GM23338 (cell line): ENCODE data around the gene TCF12. TPM values are rescaled to one million over a fixed set of nuclear protein-coding genes. Genes with fewer than 3 reads are reported as not detected.

Experiments
- ATAC-seq: fragments of 200-7000 bp; cut with Tn5 transposase; 3 replicates; pipeline ENCODE4 v1.9.1; 2020
- DNase-seq: peaks from one replicate; pipeline ENCODE4 v3.0.0-alpha.2; 2015; ENCODE audit warnings: low spot score
- H2AFZ ChIP-seq: fragments of 200-600 bp; sonication (generic); 2 replicates; pipeline ENCODE4 v1.8.0; 2016; ENCODE audit warnings: antibody characterized with exemption, mild to moderate bottlenecking, moderate library complexity
- H3F3A ChIP-seq: fragments of 200-600 bp; sonication (generic); replicated peaks from 2 replicates; pipeline ENCODE4 v1.8.0; 2017; ENCODE audit warnings: antibody characterized with exemption, mixed run types, low read depth
- H3K27ac ChIP-seq: fragments of 200-600 bp; sonication (generic); 2 replicates; pipeline ENCODE4 v1.6.1; 2016; ENCODE audit warnings: low read depth
- H3K27me3 ChIP-seq: fragments of 200-600 bp; sonication (generic); 2 replicates; pipeline ENCODE4 v1.8.0; 2016; ENCODE audit warnings: mild to moderate bottlenecking, mixed run types, moderate library complexity; ENCODE audit not compliant: insufficient read depth
- H3K36me3 ChIP-seq: fragments of 200-600 bp; sonication (generic); 2 replicates; pipeline ENCODE4 v1.8.0; 2016; ENCODE audit warnings: mild to moderate bottlenecking; ENCODE audit not compliant: insufficient read depth
- H3K4me1 ChIP-seq: fragments of 200-600 bp; sonication (generic); 2 replicates; pipeline ENCODE4 v1.8.0; 2016; ENCODE audit warnings: mild to moderate bottlenecking, moderate library complexity; ENCODE audit not compliant: insufficient read depth
- H3K4me2 ChIP-seq: fragments of 200-600 bp; sonication (generic); 2 replicates; pipeline ENCODE4 v1.7.1; 2017; ENCODE audit warnings: mixed run types
- H3K4me3 ChIP-seq: fragments of 200-600 bp; sonication (generic); 2 replicates; pipeline ENCODE4 v1.6.1; 2016; ENCODE audit warnings: mixed run types
- H3K79me2 ChIP-seq: fragments of 200-600 bp; sonication (generic); replicated peaks from 2 replicates; pipeline ENCODE4 v1.8.0; 2017; ENCODE audit warnings: mild to moderate bottlenecking; ENCODE audit not compliant: insufficient read depth
- H3K9me2 ChIP-seq: fragments of 200-600 bp; sonication (generic); 2 replicates; pipeline ENCODE4 v1.8.0; 2017; ENCODE audit not compliant: insufficient read depth
- H4K20me1 ChIP-seq: fragments of 200-600 bp; sonication (generic); replicated peaks from 2 replicates; pipeline ENCODE4 v1.8.0; 2017; ENCODE audit warnings: mild to moderate bottlenecking; ENCODE audit not compliant: insufficient read depth
- H3K27ac Mint-ChIP-seq: 2 replicates; pipeline ENCODE4 v1.8.0; 2020; ENCODE audit warnings: inconsistent platforms, mild to moderate bottlenecking, moderate library complexity, mixed read lengths
- H3K27me3 Mint-ChIP-seq: 3 replicates; pipeline ENCODE4 v1.8.0; 2022; ENCODE audit warnings: low read depth, mild to moderate bottlenecking, moderate library complexity, mixed read lengths, inconsistent platforms; ENCODE audit not compliant: insufficient read depth, poor library complexity
- H3K36me3 Mint-ChIP-seq: 3 replicates; pipeline ENCODE4 v1.8.0; 2021; ENCODE audit warnings: low read depth, mild to moderate bottlenecking, inconsistent platforms, moderate library complexity, mixed read lengths
- H3K4me1 Mint-ChIP-seq: 3 replicates; pipeline ENCODE4 v1.8.0; 2020; ENCODE audit warnings: mild to moderate bottlenecking, inconsistent platforms, mixed read lengths
- H3K4me3 Mint-ChIP-seq: 3 replicates; pipeline ENCODE4 v1.8.0; 2021; ENCODE audit warnings: moderate library complexity, mild to moderate bottlenecking, inconsistent platforms, mixed read lengths
- H3K9me3 Mint-ChIP-seq: 3 replicates; pipeline ENCODE4 v1.8.0; 2020; ENCODE audit warnings: moderate library complexity, mild to moderate bottlenecking, inconsistent platforms, mixed read lengths
- CREB1 ChIP-seq: fragments of 250-450 bp; sonication (Bioruptor Pico); IDR thresholded peaks from 2 replicates; pipeline ENCODE4 v1.5.0; 2020; ENCODE audit warnings: low read depth, mild to moderate bottlenecking, moderate library complexity
- CTCF ChIP-seq, 2 experiments: fragments of 200-600 bp in 1 of 2; sonication (generic) in 1 of 2; conservative IDR thresholded peaks; 2 replicates each; pipeline versions ENCODE4 v1.5.1 to v1.6.1; 2016 to 2017; ENCODE audit warnings: antibody characterized with exemption in 2 of 2, low read depth in 2 of 2, mild to moderate bottlenecking in 2 of 2, moderate library complexity in 1 of 2
- ETS1 ChIP-seq: IDR thresholded peaks from 2 replicates; pipeline ENCODE4 v1.6.1; 2016; ENCODE audit warnings: antibody characterized with exemption
- EZH2 ChIP-seq: fragments of 200-600 bp; sonication (generic); IDR thresholded peaks from one replicate; pipeline ENCODE4 v1.8.0; 2017; ENCODE audit warnings: antibody characterized with exemption, mild to moderate bottlenecking, low read depth; ENCODE audit not compliant: unreplicated experiment
- EZH2phosphoT487 ChIP-seq: fragments of 200-600 bp; sonication (generic); IDR thresholded peaks from one replicate; pipeline ENCODE4 v1.8.1; 2018; ENCODE audit warnings: antibody characterized with exemption; ENCODE audit not compliant: unreplicated experiment
- JUNB ChIP-seq: IDR thresholded peaks from one replicate; pipeline ENCODE4 v1.6.1; 2016; ENCODE audit warnings: antibody characterized with exemption; ENCODE audit not compliant: unreplicated experiment
- NANOG ChIP-seq: IDR thresholded peaks from 2 replicates; pipeline ENCODE4 v1.6.1; 2016; ENCODE audit warnings: antibody characterized with exemption, borderline replicate concordance
- POLR2AphosphoS5 ChIP-seq: IDR thresholded peaks from 2 replicates; pipeline ENCODE4 v1.6.1; 2016; ENCODE audit warnings: antibody characterized with exemption, low read depth
- STAT1 ChIP-seq: IDR thresholded peaks from one replicate; pipeline ENCODE4 v1.6.1; 2016; ENCODE audit warnings: antibody characterized with exemption; ENCODE audit not compliant: unreplicated experiment
- ZNF114 ChIP-seq: fragments of 250-450 bp; sonication (Bioruptor Pico); IDR thresholded peaks from 2 replicates; pipeline ENCODE4 v1.5.0; 2020; ENCODE audit warnings: mild to moderate bottlenecking, moderate library complexity
- ZNF331 ChIP-seq: fragments of 250-450 bp; sonication (Bioruptor Pico); IDR thresholded peaks from 2 replicates; pipeline ENCODE4 v1.5.0; 2020; ENCODE audit warnings: low read depth, mild to moderate bottlenecking, moderate library complexity
- ZNF462 ChIP-seq: fragments of 250-450 bp; sonication (Bioruptor Pico); IDR thresholded peaks from 2 replicates; pipeline ENCODE4 v1.5.0; 2020; ENCODE audit warnings: mild to moderate bottlenecking, moderate library complexity
- polyA plus RNA-seq: library from polyadenylated mRNA; unstranded; fragments of >200 nt; fragmentation: Nextera tagmentation; extraction: Ambion mirVana; gene quantifications from 2 replicates; pipeline ENCODE4 v1.2.1, GENCODE V29; 2016
- total RNA-seq: library from RNA; depleted of rRNA; stranded (reverse); fragments of >200 nt; shearing (Covaris generic); gene quantifications from 2 replicates; pipeline ENCODE4 v1.2.3, GENCODE V29; 2014
- TF ChIP-seq, protein P1 (sequence below): IDR thresholded peaks from one replicate; pipeline ENCODE4 v1.6.1; 2018; ENCODE audit warnings: antibody characterized with exemption; ENCODE audit not compliant: unreplicated experiment

The TCF12 gene
- total and polyA plus RNA-seq, 2 experiments from 2014 or later, result 27.6 to 104 TPM

GRCh38 chr15:56930669-56931313, 12.3 kb downstream of the TCF12 start:
- Histone ChIP-seq H3F3A (no peaks in the 10 kb centered on the region), H3K27ac (no peak overlapping the region), H2AFZ (no peak overlapping the region), H3K4me2 (no peak overlapping the region), H4K20me1 (no peaks in the 10 kb centered on the region; the same call in 1 of the 2 replicates), H3K9me2 (no peaks in the 10 kb centered on the region), H3K4me1 (peaks cover 28% of the 10 kb centered on the region), H3K79me2 (peaks cover 100% of the 10 kb centered on the region), H3K4me3 (no peak overlapping the region), H3K36me3 (0 out of 2 replicates have a peak, but pooled peaks cover 2% of the 10 kb centered on the region), H3K27me3 (no peaks in the 10 kb centered on the region)
- Mint-ChIP-seq H3K4me3 (no peak overlapping the region; the same call in 2 of the 3 replicates), H3K27ac (no peak overlapping the region), H3K36me3 (peaks cover 19% of the 10 kb centered on the region), H3K27me3 (no peaks in the 10 kb centered on the region), H3K4me1 (peaks cover 39% of the 10 kb centered on the region), H3K9me3 (no peaks in the 10 kb centered on the region)
- TF ChIP-seq EZH2phosphoT487 (no peak), ETS1 (no peak), CREB1 (CRISPR knock-in tag) (no peak), ZNF462 (CRISPR knock-in tag) (no peak), STAT1 (no peak), JUNB (no peak), ZNF331 (no peak), ZNF114 (no peak), CTCF (conservative IDR thresholded peaks at IDR 0.05; ENCODE audit: low read depth in 2 of 2) (no peak), POLR2AphosphoS5 (no peak), NANOG (no peak), EZH2 (no peak)
- TF ChIP-seq, protein P1, sequence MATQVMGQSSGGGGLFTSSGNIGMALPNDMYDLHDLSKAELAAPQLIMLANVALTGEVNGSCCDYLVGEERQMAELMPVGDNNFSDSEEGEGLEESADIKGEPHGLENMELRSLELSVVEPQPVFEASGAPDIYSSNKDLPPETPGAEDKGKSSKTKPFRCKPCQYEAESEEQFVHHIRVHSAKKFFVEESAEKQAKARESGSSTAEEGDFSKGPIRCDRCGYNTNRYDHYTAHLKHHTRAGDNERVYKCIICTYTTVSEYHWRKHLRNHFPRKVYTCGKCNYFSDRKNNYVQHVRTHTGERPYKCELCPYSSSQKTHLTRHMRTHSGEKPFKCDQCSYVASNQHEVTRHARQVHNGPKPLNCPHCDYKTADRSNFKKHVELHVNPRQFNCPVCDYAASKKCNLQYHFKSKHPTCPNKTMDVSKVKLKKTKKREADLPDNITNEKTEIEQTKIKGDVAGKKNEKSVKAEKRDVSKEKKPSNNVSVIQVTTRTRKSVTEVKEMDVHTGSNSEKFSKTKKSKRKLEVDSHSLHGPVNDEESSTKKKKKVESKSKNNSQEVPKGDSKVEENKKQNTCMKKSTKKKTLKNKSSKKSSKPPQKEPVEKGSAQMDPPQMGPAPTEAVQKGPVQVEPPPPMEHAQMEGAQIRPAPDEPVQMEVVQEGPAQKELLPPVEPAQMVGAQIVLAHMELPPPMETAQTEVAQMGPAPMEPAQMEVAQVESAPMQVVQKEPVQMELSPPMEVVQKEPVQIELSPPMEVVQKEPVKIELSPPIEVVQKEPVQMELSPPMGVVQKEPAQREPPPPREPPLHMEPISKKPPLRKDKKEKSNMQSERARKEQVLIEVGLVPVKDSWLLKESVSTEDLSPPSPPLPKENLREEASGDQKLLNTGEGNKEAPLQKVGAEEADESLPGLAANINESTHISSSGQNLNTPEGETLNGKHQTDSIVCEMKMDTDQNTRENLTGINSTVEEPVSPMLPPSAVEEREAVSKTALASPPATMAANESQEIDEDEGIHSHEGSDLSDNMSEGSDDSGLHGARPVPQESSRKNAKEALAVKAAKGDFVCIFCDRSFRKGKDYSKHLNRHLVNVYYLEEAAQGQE, result no peak
- DNase-seq (no peak), ATAC-seq (no peak)
